Thymus (tissue), 11 donors: ENCODE results near the gene GCSAM. TPM values are rescaled to one million over a fixed set of nuclear protein-coding genes. Genes with fewer than 3 reads are reported as not detected.

Experiments
- DNase-seq, 9 donors: peaks; one replicate each; pipeline ENCODE4 v3.0.0-alpha.2; 2013; ENCODE audit warnings: low spot score in 9 of 9, low read depth in 6 of 9, missing footprints in 1 of 9
- H3K27ac ChIP-seq, 2 donors: one replicate each; pipeline ENCODE4 v1.5.1; 2013; ENCODE audit warnings: control low read depth in 1 of 2, low read depth in 1 of 2, low read length in 1 of 2, mild to moderate bottlenecking in 1 of 2, moderate library complexity in 1 of 2
- H3K27me3 ChIP-seq, 2 donors: one replicate each; pipeline ENCODE4 v1.5.1; 2013; ENCODE audit warnings: low read length in 1 of 2; ENCODE audit not compliant: control insufficient read depth in 2 of 2, insufficient read depth in 1 of 2
- H3K36me3 ChIP-seq, 2 donors: one replicate each; pipeline ENCODE4 v1.5.1; 2013; ENCODE audit warnings: low read length in 1 of 2, mild to moderate bottlenecking in 1 of 2, moderate library complexity in 1 of 2; ENCODE audit not compliant: control insufficient read depth in 2 of 2, insufficient read depth in 2 of 2
- H3K4me1 ChIP-seq, 2 donors: one replicate each; pipeline ENCODE4 v1.5.1; 2013; ENCODE audit warnings: low read length in 2 of 2; ENCODE audit not compliant: control insufficient read depth in 2 of 2, insufficient read depth in 2 of 2
- H3K4me3 ChIP-seq, 2 donors: one replicate each; pipeline ENCODE4 v1.5.1; 2013; ENCODE audit warnings: low read length in 2 of 2, control low read depth in 1 of 2, mild to moderate bottlenecking in 1 of 2
- H3K9me3 ChIP-seq, 2 donors: one replicate each; pipeline ENCODE4 v1.5.1; 2013; ENCODE audit warnings: low read length in 1 of 2, mild to moderate bottlenecking in 1 of 2; ENCODE audit not compliant: control insufficient read depth in 2 of 2, insufficient read depth in 1 of 2
- WGBS: extraction: QIAGEN DNeasy Blood & Tissue Kit; methylation state at CpG from one replicate; pipeline ENCODE4 v1.1.7; 2013; 5-methylcytosine and 5-hydroxymethylcytosine counted together
- polyA plus RNA-seq: library from polyadenylated mRNA; stranded (reverse); fragments of 200-250 nt; gene quantifications from one replicate; pipeline ENCODE4 v1.2.3, GENCODE V29; 2013
- total RNA-seq: library from RNA; stranded (reverse); fragments of 120-200 nt; gene quantifications from one replicate; pipeline ENCODE4 v1.2.4, GENCODE V29; 2013
- donor health status: healthy.

GCSAM gene
- total and polyA plus RNA-seq, 2 donors = 18.0 to 40.1 TPM

GRCh38 chr3:112116748-112117186 lies 16.3 kb downstream of the GCSAM start:
- no peak overlapping the region for H3K4me3 ChIP-seq
- H3K9me3 ChIP-seq = no peaks in the 10 kb centered on the region
- H3K27me3 ChIP-seq = no peaks in the 10 kb centered on the region
- H3K4me1 ChIP-seq = peaks cover 67 to 92% of the 10 kb centered on the region in 2 donors
- peak overlapping the region; percentile 64 to 87 for H3K27ac ChIP-seq
- H3K36me3 ChIP-seq = peaks cover 6 to 10% of the 10 kb centered on the region in 2 donors
- 87% methylated on average over 13 of the region's 13 CpGs for WGBS
- DNase-seq = peak in 1 of 9 donors; percentile 43

- peaks cover 64 to 91% of the 10 kb centered on the region in 2 donors for H3K4me1 ChIP-seq
- no peaks in the 10 kb centered on the region for H3K9me3 ChIP-seq
- H3K36me3 ChIP-seq = peaks cover 6 to 11% of the 10 kb centered on the region in 2 donors
- no peak overlapping the region for H3K4me3 ChIP-seq
- peak overlapping the region; percentile 3 to 87 for H3K27ac ChIP-seq
- no peaks in the 10 kb centered on the region for H3K27me3 ChIP-seq
- peak in 1 of 9 donors; percentile 57 for DNase-seq
- 26% methylated on average over 6 of the region's 6 CpGs for WGBS
Measured at GRCh38 chr3:112115806-112116383, 17.2 kb downstream of the GCSAM start.

GRCh38 chr3:112115161-112115739 lies 17.8 kb downstream of the GCSAM start:
- 44% methylated on average over 6 of the region's 6 CpGs for WGBS
- H3K4me1 ChIP-seq = peaks cover 63 to 85% of the 10 kb centered on the region in 2 donors
- no peaks in the 10 kb centered on the region for H3K27me3 ChIP-seq
- peak overlapping the region; percentile 72 to 87 for H3K27ac ChIP-seq
- peak in 1 of 9 donors; percentile 68 for DNase-seq
- H3K9me3 ChIP-seq = no peaks in the 10 kb centered on the region
- H3K36me3 ChIP-seq = peaks cover 6 to 11% of the 10 kb centered on the region in 2 donors
- H3K4me3 ChIP-seq = no peak overlapping the region

GRCh38 chr3:112114576-112115160 lies 18.4 kb downstream of the GCSAM start:
- Histone ChIP-seq H3K4me1 (peaks cover 58 to 79% of the 10 kb centered on the region in 2 donors), H3K27ac (peak overlapping the region; percentile 72 to 87)
- WGBS = 61% methylated on average over 6 of the region's 6 CpGs

GRCh38 chr3:112111785-112112402 lies 21.2 kb downstream of the GCSAM start:
- Histone ChIP-seq H3K27me3 (no peaks in the 10 kb centered on the region), H3K27ac (no peak overlapping the region), H3K4me1 (peaks cover 37 to 57% of the 10 kb centered on the region in 2 donors), H3K4me3 (no peak overlapping the region), H3K36me3 (peaks cover 6 to 16% of the 10 kb centered on the region in 2 donors), H3K9me3 (no peaks in the 10 kb centered on the region)
- 6% methylated on average over 3 of the region's 3 CpGs for WGBS
- DNase-seq = peak in 5 of 9 donors; percentile 73 to 89 (median 78)

More at GRCh38 chr3:112114576-112115160, 18.4 kb downstream of the GCSAM start:
- DNase-seq = peak in 1 of 9 donors; percentile 58
- H3K36me3 ChIP-seq = peaks cover 9% of the 10 kb centered on the region in 2 donors
- H3K9me3 ChIP-seq = no peaks in the 10 kb centered on the region
- H3K4me3 ChIP-seq = no peak overlapping the region
- H3K27me3 ChIP-seq = no peaks in the 10 kb centered on the region

- WGBS = 91% methylated on average over 5 of the region's 5 CpGs
- peaks cover 17 to 32% of the 10 kb centered on the region in 2 donors for H3K4me1 ChIP-seq
- no peak overlapping the region for H3K27ac ChIP-seq
- peaks cover 17 to 22% of the 10 kb centered on the region in 2 donors for H3K36me3 ChIP-seq
- no peaks in the 10 kb centered on the region for H3K27me3 ChIP-seq
- no peak overlapping the region for H3K4me3 ChIP-seq
- peaks cover 0 to 1% of the 10 kb centered on the region in 2 donors for H3K9me3 ChIP-seq
- no peak for DNase-seq
Measured at GRCh38 chr3:112109322-112109721, 23.7 kb downstream of the GCSAM start.

GRCh38 chr3:112104774-112105173 lies 28.3 kb downstream of the GCSAM start:
- Histone ChIP-seq H3K36me3 (peaks cover 30 to 32% of the 10 kb centered on the region in 2 donors), H3K4me1 (peaks cover 3% of the 10 kb centered on the region in 2 donors), H3K27ac (no peak overlapping the region), H3K9me3 (peaks cover 0 to 1% of the 10 kb centered on the region in 2 donors), H3K27me3 (no peaks in the 10 kb centered on the region), H3K4me3 (no peak overlapping the region)
- no peak for DNase-seq
- WGBS = 77% methylated on average over 2 of the region's 2 CpGs

- Histone ChIP-seq H3K4me1 (peaks cover 0 to 3% of the 10 kb centered on the region in 2 donors), H3K27ac (no peak overlapping the region), H3K9me3 (peaks cover 0 to 1% of the 10 kb centered on the region in 2 donors), H3K27me3 (no peaks in the 10 kb centered on the region), H3K4me3 (no peak overlapping the region), H3K36me3 (peaks cover 24 to 32% of the 10 kb centered on the region in 2 donors)
- DNase-seq = no peak
- WGBS = 97% methylated on average over 2 of the region's 2 CpGs
Measured at GRCh38 chr3:112101916-112102315, 31.1 kb downstream of the GCSAM start.

GRCh38 chr3:112097378-112097777 lies 35.7 kb downstream of the GCSAM start:
- Histone ChIP-seq H3K4me3 (no peak overlapping the region), H3K27me3 (no peaks in the 10 kb centered on the region), H3K9me3 (no peaks in the 10 kb centered on the region), H3K36me3 (peaks cover 9 to 14% of the 10 kb centered on the region in 2 donors), H3K27ac (no peak overlapping the region), H3K4me1 (peaks cover 8 to 13% of the 10 kb centered on the region in 2 donors)
- 43% methylated on average over 4 of the region's 4 CpGs for WGBS
- peak in 1 of 9 donors; percentile 19 for DNase-seq
